ENCODE measurements around the gene ARID5A. TPM values are rescaled to one million over a fixed set of nuclear protein-coding genes. Genes with fewer than 3 reads are reported as not detected.

Gene ARID5A
- total and polyA plus RNA-seq, 2 of the 13 experiments (the other 11 are each of a cell fraction or from before 2014, with no cell fraction given) = 6.0 to 9.5 TPM

DNA sequence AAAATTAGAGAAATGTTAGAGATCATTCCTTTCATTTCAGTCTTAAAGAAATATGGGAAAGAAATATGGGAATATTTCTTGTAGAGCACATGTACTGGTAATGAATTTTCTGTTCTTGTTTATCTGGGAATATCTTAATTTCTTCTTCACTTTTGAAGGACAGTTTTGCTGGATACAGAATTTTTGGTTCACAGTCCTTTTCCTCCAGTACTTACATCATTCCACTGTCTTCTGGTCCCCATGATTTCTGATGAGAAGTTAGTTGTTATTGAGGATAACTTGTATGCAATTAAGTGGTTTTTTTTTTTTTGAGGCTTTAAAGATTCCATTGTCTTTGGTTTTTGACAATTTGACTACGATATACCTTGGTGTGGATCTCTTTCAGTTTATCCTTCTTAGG, 42.4 kb upstream of the ARID5A start (continued):
- TF ChIP-seq, protein P1, sequence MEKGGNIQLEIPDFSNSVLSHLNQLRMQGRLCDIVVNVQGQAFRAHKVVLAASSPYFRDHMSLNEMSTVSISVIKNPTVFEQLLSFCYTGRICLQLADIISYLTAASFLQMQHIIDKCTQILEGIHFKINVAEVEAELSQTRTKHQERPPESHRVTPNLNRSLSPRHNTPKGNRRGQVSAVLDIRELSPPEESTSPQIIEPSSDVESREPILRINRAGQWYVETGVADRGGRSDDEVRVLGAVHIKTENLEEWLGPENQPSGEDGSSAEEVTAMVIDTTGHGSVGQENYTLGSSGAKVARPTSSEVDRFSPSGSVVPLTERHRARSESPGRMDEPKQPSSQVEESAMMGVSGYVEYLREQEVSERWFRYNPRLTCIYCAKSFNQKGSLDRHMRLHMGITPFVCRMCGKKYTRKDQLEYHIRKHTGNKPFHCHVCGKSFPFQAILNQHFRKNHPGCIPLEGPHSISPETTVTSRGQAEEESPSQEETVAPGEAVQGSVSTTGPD (CRISPR knock-in tag; IDR thresholded peaks at IDR 0.05) = no peak
- TF ChIP-seq, protein P2, sequence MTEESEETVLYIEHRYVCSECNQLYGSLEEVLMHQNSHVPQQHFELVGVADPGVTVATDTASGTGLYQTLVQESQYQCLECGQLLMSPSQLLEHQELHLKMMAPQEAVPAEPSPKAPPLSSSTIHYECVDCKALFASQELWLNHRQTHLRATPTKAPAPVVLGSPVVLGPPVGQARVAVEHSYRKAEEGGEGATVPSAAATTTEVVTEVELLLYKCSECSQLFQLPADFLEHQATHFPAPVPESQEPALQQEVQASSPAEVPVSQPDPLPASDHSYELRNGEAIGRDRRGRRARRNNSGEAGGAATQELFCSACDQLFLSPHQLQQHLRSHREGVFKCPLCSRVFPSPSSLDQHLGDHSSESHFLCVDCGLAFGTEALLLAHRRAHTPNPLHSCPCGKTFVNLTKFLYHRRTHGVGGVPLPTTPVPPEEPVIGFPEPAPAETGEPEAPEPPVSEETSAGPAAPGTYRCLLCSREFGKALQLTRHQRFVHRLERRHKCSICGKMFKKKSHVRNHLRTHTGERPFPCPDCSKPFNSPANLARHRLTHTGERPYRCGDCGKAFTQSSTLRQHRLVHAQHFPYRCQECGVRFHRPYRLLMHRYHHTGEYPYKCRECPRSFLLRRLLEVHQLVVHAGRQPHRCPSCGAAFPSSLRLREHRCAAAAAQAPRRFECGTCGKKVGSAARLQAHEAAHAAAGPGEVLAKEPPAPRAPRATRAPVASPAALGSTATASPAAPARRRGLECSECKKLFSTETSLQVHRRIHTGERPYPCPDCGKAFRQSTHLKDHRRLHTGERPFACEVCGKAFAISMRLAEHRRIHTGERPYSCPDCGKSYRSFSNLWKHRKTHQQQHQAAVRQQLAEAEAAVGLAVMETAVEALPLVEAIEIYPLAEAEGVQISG (CRISPR knock-in tag; IDR thresholded peaks at IDR 0.05) = no peak

DNA sequence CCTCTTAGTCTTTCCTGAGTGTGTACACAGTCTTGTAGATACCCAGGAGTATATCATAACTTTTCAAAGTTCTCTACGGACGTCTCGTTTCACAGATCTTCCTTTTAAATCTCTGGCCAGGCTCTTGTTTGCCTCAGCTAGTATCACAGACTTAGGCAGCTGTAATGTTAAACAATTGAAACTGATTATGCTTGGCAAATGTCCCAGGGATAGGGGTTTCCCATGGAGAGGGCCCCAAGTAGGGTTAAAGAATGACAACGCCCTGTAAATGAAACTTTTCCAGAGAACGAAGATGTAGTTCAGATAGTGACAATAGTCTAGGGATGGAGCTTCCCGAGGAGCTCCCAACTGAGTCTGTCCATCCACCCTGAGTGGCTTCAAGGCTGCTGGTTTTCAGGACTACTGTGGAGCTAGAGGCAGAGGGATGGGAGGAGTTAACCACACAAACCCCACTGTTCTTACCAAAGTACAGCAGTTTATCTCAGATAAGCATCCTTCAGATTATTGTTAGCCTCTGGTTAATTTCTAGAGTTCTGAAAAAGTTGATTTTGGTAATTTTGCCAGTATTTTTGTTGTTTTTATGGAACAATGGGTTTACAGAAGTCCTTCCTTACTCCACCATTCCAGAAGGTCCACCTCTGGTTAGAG, 40.4 kb upstream of the ARID5A start:
- WGBS (ENCODE audit: low lambda C conversion rate) = 11% methylated on average over 6 of the region's 6 CpGs
- H3K9me3 ChIP-seq (ENCODE audit: low read length) = no peaks in the 10 kb centered on the region
- ChIA-PET CTCF (ENCODE audit: low intra/inter-chr PET ratio, low total read pairs) (no interaction called here), POLR2A (no interaction called here)
- H3K4me3 ChIP-seq (replicated peaks in 1 of 3; ENCODE audit: insufficient read depth in 1 of 3, low read depth in 2 of 3, low read length in 3 of 3) = no peak overlapping the region
- no peaks in the 10 kb centered on the region for H4K20me1 ChIP-seq (ENCODE audit: insufficient read depth, low read length)
- intact Hi-C loops (cut with micrococcal nuclease; ENCODE audit: unreplicated experiment) = loop anchor here (1.0 kb wide), 1 partner anchor 12 kb away; no protein-coding TSS in a partner anchor
- in situ Hi-C loops (cut with HindIII; ENCODE audit: extremely low pct_ligation_motif_present, low pct_unique_long_range_greater_than_20kb) = no loop called here
- H3K27me3 ChIP-seq (ENCODE audit: control insufficient read depth in 1 of 2, insufficient read depth in 2 of 2, low read length in 2 of 2) = peaks cover 0 to 6% of the 10 kb centered on the region in 2 experiments; a peak in 2 of 5 replicates
- FAIRE-seq (no peak), ATAC-seq (no peak), DNase-seq (ENCODE audit: low spot score) (no peak)
- no TSS peak for BruUV-seq (replicated peaks)
- no peak overlapping the region for H3K4me2 ChIP-seq (ENCODE audit: low read depth, low read length)
- H2AFZ ChIP-seq (ENCODE audit: low read length) = no peak overlapping the region
- H3K36me3 ChIP-seq (replicated peaks in 1 of 2; ENCODE audit: control insufficient read depth in 1 of 2, insufficient read depth in 2 of 2, low read length in 2 of 2) = no peaks in the 10 kb centered on the region
- no peaks in the 10 kb centered on the region for H3K79me2 ChIP-seq (ENCODE audit: insufficient read depth, low read length)
- no peak overlapping the region for H3K9ac ChIP-seq (ENCODE audit: insufficient read depth, low read depth, low read length)
- H3K27ac ChIP-seq (ENCODE audit: extremely low read length, insufficient read depth, low read length) = no peak overlapping the region
- peaks cover 2% of the 10 kb centered on the region for H3K4me1 ChIP-seq (ENCODE audit: insufficient read depth, low read length)
- TF ChIP-seq MXD4 (CRISPR knock-in tag; IDR thresholded peaks at IDR 0.05) = no peak
- no peak for TF ChIP-seq SRSF9 (IDR thresholded peaks at IDR 0.05; ENCODE audit: borderline replicate concordance, insufficient read depth, low read depth, low read length, poor library complexity, severe bottlenecking)
- TF ChIP-seq PHF21A (CRISPR knock-in tag; IDR thresholded peaks at IDR 0.05) = no peak
- TF ChIP-seq ZNF761 (CRISPR knock-in tag; conservative IDR thresholded peaks at IDR 0.05) = no peak
- TF ChIP-seq KAT8 (CRISPR knock-in tag; IDR thresholded peaks at IDR 0.05) = no peak
- TF ChIP-seq, protein P3, sequence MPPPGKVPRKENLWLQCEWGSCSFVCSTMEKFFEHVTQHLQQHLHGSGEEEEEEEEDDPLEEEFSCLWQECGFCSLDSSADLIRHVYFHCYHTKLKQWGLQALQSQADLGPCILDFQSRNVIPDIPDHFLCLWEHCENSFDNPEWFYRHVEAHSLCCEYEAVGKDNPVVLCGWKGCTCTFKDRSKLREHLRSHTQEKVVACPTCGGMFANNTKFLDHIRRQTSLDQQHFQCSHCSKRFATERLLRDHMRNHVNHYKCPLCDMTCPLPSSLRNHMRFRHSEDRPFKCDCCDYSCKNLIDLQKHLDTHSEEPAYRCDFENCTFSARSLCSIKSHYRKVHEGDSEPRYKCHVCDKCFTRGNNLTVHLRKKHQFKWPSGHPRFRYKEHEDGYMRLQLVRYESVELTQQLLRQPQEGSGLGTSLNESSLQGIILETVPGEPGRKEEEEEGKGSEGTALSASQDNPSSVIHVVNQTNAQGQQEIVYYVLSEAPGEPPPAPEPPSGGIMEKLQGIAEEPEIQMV (CRISPR knock-in tag; IDR thresholded peaks at IDR 0.05; ENCODE audit: low read depth) = no peak
- TF ChIP-seq IKZF1 (IDR thresholded peaks at IDR 0.05) = no peak
- TF ChIP-seq, protein P4, sequence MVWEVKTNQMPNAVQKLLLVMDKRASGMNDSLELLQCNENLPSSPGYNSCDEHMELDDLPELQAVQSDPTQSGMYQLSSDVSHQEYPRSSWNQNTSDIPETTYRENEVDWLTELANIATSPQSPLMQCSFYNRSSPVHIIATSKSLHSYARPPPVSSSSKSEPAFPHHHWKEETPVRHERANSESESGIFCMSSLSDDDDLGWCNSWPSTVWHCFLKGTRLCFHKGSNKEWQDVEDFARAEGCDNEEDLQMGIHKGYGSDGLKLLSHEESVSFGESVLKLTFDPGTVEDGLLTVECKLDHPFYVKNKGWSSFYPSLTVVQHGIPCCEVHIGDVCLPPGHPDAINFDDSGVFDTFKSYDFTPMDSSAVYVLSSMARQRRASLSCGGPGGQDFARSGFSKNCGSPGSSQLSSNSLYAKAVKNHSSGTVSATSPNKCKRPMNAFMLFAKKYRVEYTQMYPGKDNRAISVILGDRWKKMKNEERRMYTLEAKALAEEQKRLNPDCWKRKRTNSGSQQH (CRISPR knock-in tag; IDR thresholded peaks at IDR 0.05; ENCODE audit: low read depth) = no peak
- TF ChIP-seq ZFP37 (CRISPR knock-in tag; IDR thresholded peaks at IDR 0.05; ENCODE audit: borderline replicate concordance) = no peak
- TF ChIP-seq RBM39 (IDR thresholded peaks at IDR 0.05; ENCODE audit: low read depth, low read length, poor library complexity, severe bottlenecking) = no peak
- TF ChIP-seq AHR (CRISPR knock-in tag; IDR thresholded peaks at IDR 0.05) = no peak
- TF ChIP-seq SETDB1 (CRISPR knock-in tag; IDR thresholded peaks at IDR 0.05; ENCODE audit: borderline replicate concordance) = no peak
- TF ChIP-seq, protein P5, sequence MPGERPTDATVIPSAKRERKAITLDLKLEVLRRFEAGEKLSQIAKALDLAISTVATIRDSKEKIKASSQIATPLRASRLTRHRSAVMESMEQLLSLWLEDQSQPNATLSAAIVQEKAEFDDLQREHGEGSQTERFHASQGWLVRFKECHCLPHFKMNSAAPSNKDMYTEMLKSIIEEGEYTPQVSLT (CRISPR knock-in tag; IDR thresholded peaks at IDR 0.05; ENCODE audit: borderline replicate concordance, low read depth) = no peak
